K562 (cell line): Measurements from ENCODE around the gene RETNLB. TPM values are rescaled to one million over a fixed set of nuclear protein-coding genes. Genes with fewer than 3 reads are reported as not detected.

Experiments used
- ATAC-seq: fragments of 200-7000 bp; cut with Tn5 transposase; 3 replicates; pipeline ENCODE4 v1.9.1; 2020; ENCODE audit warnings: moderate library complexity
- BruUV-seq: library from RNA; stranded (reverse); fragments of 400-500 nt; replicated peaks from 2 replicates; lab custom pipeline; 2021; lab: Mats Ljungman, UMichigan
- CTCF ChIA-PET: fragments of 300-600 bp; formaldehyde crosslinking; extraction: SDS; loops from one replicate; lab custom pipeline; 2021; ENCODE audit warnings: low intra/inter-chr PET ratio; lab: Yijun Ruan, JAX
- POLR2A ChIA-PET: fragments of 300-600, 350-650 bp; sonication (Branson Sonifier 250); formaldehyde crosslinking; extraction: SDS; loops from one replicate; lab custom pipeline; 2021; ENCODE audit warnings: antibody characterized with exemption, inconsistent platforms; lab: Yijun Ruan, JAX
- DNase-seq, 4 experiments: peaks; one replicate each; pipeline versions ENCODE4 v3.0.0 to v3.0.0-alpha.2; 2011 to 2018; ENCODE audit warnings: low spot score in 3 of 4, mixed read lengths in 3 of 4; ENCODE audit errors: extremely low read depth in 1 of 4
- FAIRE-seq: peaks from 2 replicates; lab custom pipeline; 2011; peaks lifted over from hg19 to GRCh38; lab: Jason Lieb, UNC
- H2AFZ ChIP-seq: 2 replicates; pipeline ENCODE4 v1.6.0; 2011; ENCODE audit warnings: low read depth, low read length, control low read depth, inconsistent platforms
- H3K27ac ChIP-seq: fragments of 200-600 bp; 3 replicates; pipeline ENCODE4 v1.8.0; 2011; ENCODE audit warnings: low read depth, mild to moderate bottlenecking, control low read depth, inconsistent platforms, low read length, moderate library complexity, mixed read lengths; ENCODE audit errors: extremely low read depth
- H3K27me3 ChIP-seq, 2 experiments: fragments of 300-600 bp in 1 of 2; 2 replicates in 1 of 2; 3 replicates in 1 of 2; pipeline versions ENCODE4 v1.6.0 to v1.8.0; 2011; ENCODE audit warnings: inconsistent platforms in 2 of 2, low read length in 2 of 2, mild to moderate bottlenecking in 1 of 2, mixed read lengths in 1 of 2, moderate library complexity in 1 of 2; ENCODE audit not compliant: control insufficient read depth in 2 of 2, insufficient read depth in 2 of 2
- H3K36me3 ChIP-seq: fragments of 300-600 bp; 3 replicates; pipeline ENCODE4 v1.8.0; 2011; ENCODE audit warnings: mild to moderate bottlenecking, low read length, inconsistent platforms; ENCODE audit not compliant: control insufficient read depth, insufficient read depth
- H3K4me1 ChIP-seq, 2 experiments: fragments of 200-600 bp in 1 of 2; replicated peaks in 1 of 2; 2 replicates in 1 of 2; 3 replicates in 1 of 2; pipeline versions ENCODE4 v1.5.1 to v1.8.0; 2011; ENCODE audit warnings: inconsistent platforms in 2 of 2, low read length in 2 of 2, mild to moderate bottlenecking in 1 of 2, mixed read lengths in 1 of 2, moderate library complexity in 1 of 2; ENCODE audit not compliant: control insufficient read depth in 2 of 2, insufficient read depth in 2 of 2
- H3K4me2 ChIP-seq: 2 replicates; pipeline ENCODE4 v1.6.1; 2011; ENCODE audit warnings: low read length, control low read depth, inconsistent platforms, mixed read lengths; ENCODE audit not compliant: insufficient read depth
- H3K4me3 ChIP-seq: fragments of 200-600 bp; sonication (generic), shearing (Covaris generic); 2 replicates; pipeline ENCODE4 v1.5.1; 2016; ENCODE audit warnings: control low read depth, inconsistent platforms
- H3K79me2 ChIP-seq: fragments of 200-600 bp; 3 replicates; pipeline ENCODE4 v1.8.0; 2011; ENCODE audit warnings: low read length, inconsistent platforms; ENCODE audit not compliant: control insufficient read depth, insufficient read depth
- H3K9ac ChIP-seq, 2 experiments: 2 replicates each; pipeline versions ENCODE4 v1.6.0 to v1.6.1; 2011; ENCODE audit warnings: low read depth in 2 of 2, low read length in 2 of 2, control low read depth in 1 of 2, inconsistent platforms in 1 of 2, mild to moderate bottlenecking in 1 of 2, mixed read lengths in 1 of 2; ENCODE audit not compliant: insufficient read depth in 1 of 2
- H3K9me1 ChIP-seq: one replicate; pipeline ENCODE4 v1.6.0; 2011; ENCODE audit warnings: inconsistent platforms, mild to moderate bottlenecking, low read length, moderate library complexity; ENCODE audit not compliant: control insufficient read depth, insufficient read depth
- H3K9me3 ChIP-seq: replicated peaks from 2 replicates; pipeline ENCODE4 v1.5.1; 2011; ENCODE audit warnings: low read depth, low read length, inconsistent platforms; ENCODE audit not compliant: control insufficient read depth, insufficient read depth
- H4K20me1 ChIP-seq: replicated peaks from 2 replicates; pipeline ENCODE4 v1.6.1; 2011; ENCODE audit warnings: low read length, inconsistent platforms, mixed read lengths; ENCODE audit not compliant: control insufficient read depth, insufficient read depth
- ARID3B ChIP-seq: fragments of 250-450 bp; sonication (Bioruptor Pico); IDR thresholded peaks from 2 replicates; pipeline ENCODE4 v1.4.0; 2020; ENCODE audit warnings: borderline replicate concordance
- GATAD2A ChIP-seq: fragments of 450-650 bp; IDR thresholded peaks from 2 replicates; pipeline ENCODE4 v1.6.1; 2017
- KLF10 ChIP-seq: fragments of 250-450 bp; sonication (Bioruptor Pico); IDR thresholded peaks from 2 replicates; pipeline ENCODE4 v1.6.1; 2021; ENCODE audit warnings: matching md5 sums
- POLR3A ChIP-seq: IDR thresholded peaks from 2 replicates; pipeline ENCODE4 v1.6.1; 2011; ENCODE audit warnings: borderline replicate concordance, mild to moderate bottlenecking, moderate library complexity; ENCODE audit not compliant: insufficient read length, insufficient read depth; ENCODE audit errors: extremely low read depth
- PTTG1 ChIP-seq: fragments of 450-650 bp; IDR thresholded peaks from 2 replicates; pipeline ENCODE4 v1.6.1; 2016; ENCODE audit warnings: low read depth, mild to moderate bottlenecking, missing genetic modification characterization, missing compliant biosample characterization
- RBM15 ChIP-seq: fragments of 200-400 bp; formaldehyde crosslinking; IDR thresholded peaks from 2 replicates; pipeline ENCODE4 v1.6.1; 2018; ENCODE audit warnings: mild to moderate bottlenecking, low read length, moderate library complexity; ENCODE audit not compliant: insufficient read depth
- RREB1 ChIP-seq: fragments of 250-450 bp; sonication (Bioruptor Pico); IDR thresholded peaks from 2 replicates; pipeline ENCODE4 v1.4.0; 2020
- SMARCE1 ChIP-seq: fragments of 450-650 bp; IDR thresholded peaks from 2 replicates; pipeline ENCODE4 v1.7.1; 2016; ENCODE audit warnings: mild to moderate bottlenecking
- TSC22D4 ChIP-seq: fragments of 450-650 bp; IDR thresholded peaks from 2 replicates; pipeline ENCODE4 v1.6.1; 2016; ENCODE audit warnings: missing genetic modification characterization, missing biosample characterization, control low read depth
- U2AF1 ChIP-seq: fragments of 200-400 bp; formaldehyde crosslinking; optimal IDR thresholded peaks from 2 replicates; pipeline ENCODE3; 2017; ENCODE audit warnings: mild to moderate bottlenecking, low read depth, low read length, moderate library complexity
- XRCC4 ChIP-seq: IDR thresholded peaks from one replicate; pipeline ENCODE4 v1.6.1; 2011; ENCODE audit not compliant: insufficient read depth, insufficient read length; ENCODE audit errors: extremely low read depth
- ZNF830 ChIP-seq: fragments of 250-450 bp; sonication (Bioruptor Pico); IDR thresholded peaks from 2 replicates; pipeline ENCODE4 v1.5.0; 2021; ENCODE audit warnings: mild to moderate bottlenecking
- WGBS: fragments of 100-300 bp; shearing (Covaris generic); methylation state at CpG from one replicate; pipeline ENCODE4 v1.1.6; 2016; ENCODE audit warnings: low coverage, mixed read lengths; ENCODE audit not compliant: insufficient coverage; ENCODE audit errors: missing lambda C conversion rate; 5-methylcytosine and 5-hydroxymethylcytosine counted together
- in situ Hi-C: fragments of 300-500 bp; cut with MboI; formaldehyde crosslinking; loops from 4 replicates; pipeline ENCODE4 v1.15.0; 2018; ENCODE audit warnings: inconsistent platforms, mixed read lengths
- intact Hi-C: fragments of 100-400 bp; cut with micrococcal nuclease; formaldehyde crosslinking; loops from 2 replicates; pipeline ENCODE4 v1.14.2; 2022
- polyA plus RNA-seq, 8 experiments: library from polyadenylated mRNA; depleted of rRNA in 4 of 8; stranded (reverse) in 5 of 8; unstranded in 3 of 8; fragments of >200 nt; fragmentation: Nextera tagmentation in 2 of 8; fragmentation: Illumina TruSeq in 1 of 8; extraction: Ambion mirVana in 2 of 8; extraction: Trizol in 1 of 8; gene quantifications; 2 replicates each; pipeline versions ENCODE4 v1.2.1 to v1.2.3, GENCODE V29; 2011 to 2014; ENCODE audit warnings: inconsistent platforms in 1 of 8, missing spikeins in 1 of 8
- total RNA-seq, 7 experiments: library from RNA; depleted of rRNA in 6 of 7; stranded (reverse); fragments of >200 nt in 6 of 7; fragmentation: Illumina TruSeq in 2 of 7; extraction: Trizol in 2 of 7; gene quantifications; 2 replicates each; pipeline versions ENCODE4 v1.2.1 to v1.2.3, GENCODE V29; 2011 to 2021; ENCODE audit warnings: low replicate concordance in 1 of 7

RETNLB gene
- total and polyA plus RNA-seq, 9 of the 15 experiments (the other 6 are each of a cell fraction or from before 2014, with no cell fraction given), result not detected

- ChIA-PET CTCF (no interaction called here), POLR2A (no interaction called here)
- intact Hi-C loops, result no loop called here
- no peak for ATAC-seq
- DNase-seq, result no peak
- H3K79me2 ChIP-seq, result no peaks in the 10 kb centered on the region
- no peak overlapping the region for H3K4me3 ChIP-seq
- no peaks in the 10 kb centered on the region for H3K9me1 ChIP-seq
- no peaks in the 10 kb centered on the region for H3K27me3 ChIP-seq
- no peaks in the 10 kb centered on the region for H3K36me3 ChIP-seq
- WGBS, result 0% methylated on average over 3 of the region's 3 CpGs
- in situ Hi-C loops, result no loop called here
- no peaks in the 10 kb centered on the region for H4K20me1 ChIP-seq
- BruUV-seq, result no TSS peak
- no peaks in the 10 kb centered on the region for H3K4me1 ChIP-seq
- no peaks in the 10 kb centered on the region for H3K9me3 ChIP-seq
- H2AFZ ChIP-seq, result no peak overlapping the region
- H3K4me2 ChIP-seq, result no peak overlapping the region
- no peak overlapping the region for H3K27ac ChIP-seq
- FAIRE-seq, result no peak
- TF ChIP-seq RREB1 (CRISPR knock-in tag) (no peak), ZNF830 (CRISPR knock-in tag) (no peak), PTTG1 (tag) (no peak), U2AF1 (no peak), SMARCE1 (no peak), GATAD2A (no peak), POLR3A (no peak), ARID3B (no peak), RBM15 (no peak), KLF10 (CRISPR knock-in tag) (no peak), TSC22D4 (no peak), XRCC4 (no peak)
- no peak overlapping the region for H3K9ac ChIP-seq
These were observed 22.3 kb upstream of the RETNLB start for GRCh38 chr3:108779496-108779895.
